Urothelium cell line (cell line): Measurements from ENCODE around the gene CAMTA1.
A peak's percentile ranks its signal among the peaks of the same experiment; 100 is the strongest.

Source experiments
- DNase-seq: peaks from one replicate; pipeline ENCODE4 v3.0.0; 2011; ENCODE audit warnings: low spot score, mixed read lengths
- FAIRE-seq: peaks from 2 replicates; lab custom pipeline; 2011; peaks lifted over from hg19 to GRCh38; lab: Jason Lieb, UNC

CAMTA1 gene

GRCh38 chr1:7526867-7527732, 741.8 kb downstream of the CAMTA1 start:
- DNase-seq (no peak), FAIRE-seq (no peak)

GRCh38 chr1:7527733-7528045, 742.4 kb downstream of the CAMTA1 start:
- FAIRE-seq = no peak

GRCh38 chr1:7528386-7529198, 743.3 kb downstream of the CAMTA1 start:
- FAIRE-seq = no peak

More at GRCh38 chr1:7527733-7528045, 742.4 kb downstream of the CAMTA1 start:
- DNase-seq = no peak

GRCh38 chr1:7529917-7530316, 744.7 kb downstream of the CAMTA1 start:
- DNase-seq (no peak), FAIRE-seq (no peak)

More at GRCh38 chr1:7528386-7529198, 743.3 kb downstream of the CAMTA1 start:
- DNase-seq = no peak

- FAIRE-seq (no peak), DNase-seq (no peak)
Observed at GRCh38 chr1:7531562-7532340, 746.5 kb downstream of the CAMTA1 start.

GRCh38 chr1:7533006-7533405, 747.8 kb downstream of the CAMTA1 start:
- no peak for FAIRE-seq

GRCh38 chr1:7534061-7534825, 749.0 kb downstream of the CAMTA1 start:
- FAIRE-seq (no peak), DNase-seq (no peak)

More at GRCh38 chr1:7533006-7533405, 747.8 kb downstream of the CAMTA1 start:
- no peak for DNase-seq

GRCh38 chr1:7535016-7535415, 749.8 kb downstream of the CAMTA1 start:
- DNase-seq (no peak), FAIRE-seq (no peak)

- DNase-seq (no peak), FAIRE-seq (no peak)
Observed at GRCh38 chr1:7535934-7536878, 751.0 kb downstream of the CAMTA1 start.

- DNase-seq (no peak), FAIRE-seq (no peak)
Observed at GRCh38 chr1:7536891-7537591, 751.8 kb downstream of the CAMTA1 start.

GRCh38 chr1:7538033-7538432, 752.8 kb downstream of the CAMTA1 start:
- DNase-seq (no peak), FAIRE-seq (no peak)

GRCh38 chr1:7538849-7539768, 753.9 kb downstream of the CAMTA1 start:
- DNase-seq (no peak), FAIRE-seq (no peak)

- DNase-seq (peak; percentile 26), FAIRE-seq (no peak)
Observed at GRCh38 chr1:7539769-7540175, 754.5 kb downstream of the CAMTA1 start.

GRCh38 chr1:7540816-7541215, 755.6 kb downstream of the CAMTA1 start:
- FAIRE-seq = no peak
- DNase-seq = no peak

- no peak for DNase-seq
Observed at GRCh38 chr1:7541629-7542028, 756.4 kb downstream of the CAMTA1 start.

GRCh38 chr1:7543718-7544090, 758.5 kb downstream of the CAMTA1 start:
- no peak for DNase-seq
- no peak for FAIRE-seq

More at GRCh38 chr1:7541629-7542028, 756.4 kb downstream of the CAMTA1 start:
- FAIRE-seq = no peak

- DNase-seq (peak; percentile 85), FAIRE-seq (no peak)
Observed at GRCh38 chr1:7549277-7550161, 764.3 kb downstream of the CAMTA1 start.
